Measurements from ENCODE around the gene CTNNA3. TPM values are rescaled to one million over a fixed set of nuclear protein-coding genes. Genes with fewer than 3 reads are reported as not detected.
"Not testable (repeated sequence)": the region's sequence is repeated elsewhere in the genome, so short reads cannot be mapped to it uniquely, and the experiment has no call there.

CTNNA3 gene
- total and polyA plus RNA-seq, 2 donors = 2.0 to 26.1 TPM

DNA sequence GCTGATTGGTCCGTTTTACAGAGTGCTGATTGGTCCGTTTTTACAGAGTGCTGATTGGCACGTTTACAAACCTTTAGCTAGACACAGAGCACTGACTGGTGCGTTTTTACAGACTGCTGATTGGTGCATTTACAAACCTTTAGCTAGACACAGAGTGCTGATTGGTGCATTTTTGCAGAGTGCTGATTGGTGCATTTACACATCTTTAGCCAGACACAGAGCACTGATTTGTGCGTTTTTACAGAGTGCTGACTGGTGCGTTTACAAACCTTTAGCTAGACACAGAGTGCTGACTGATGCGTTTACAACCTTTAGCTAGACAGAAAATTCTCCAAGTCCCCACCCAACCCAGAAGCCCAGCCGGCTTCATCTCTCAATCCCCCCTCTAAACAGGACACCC lies 11.9 kb downstream of the CTNNA3 start:
- not testable (repeated sequence) for DNase-seq (ENCODE audit: extremely low spot score); H3K4me1 ChIP-seq (ENCODE audit: insufficient read depth); H3K4me3 ChIP-seq (ENCODE audit: low read depth, low read length); H3K36me3 ChIP-seq (ENCODE audit: insufficient read depth); H3K27ac ChIP-seq (ENCODE audit: low read depth)
- 95% methylated on average over 8 of the region's 8 CpGs for WGBS

DNA sequence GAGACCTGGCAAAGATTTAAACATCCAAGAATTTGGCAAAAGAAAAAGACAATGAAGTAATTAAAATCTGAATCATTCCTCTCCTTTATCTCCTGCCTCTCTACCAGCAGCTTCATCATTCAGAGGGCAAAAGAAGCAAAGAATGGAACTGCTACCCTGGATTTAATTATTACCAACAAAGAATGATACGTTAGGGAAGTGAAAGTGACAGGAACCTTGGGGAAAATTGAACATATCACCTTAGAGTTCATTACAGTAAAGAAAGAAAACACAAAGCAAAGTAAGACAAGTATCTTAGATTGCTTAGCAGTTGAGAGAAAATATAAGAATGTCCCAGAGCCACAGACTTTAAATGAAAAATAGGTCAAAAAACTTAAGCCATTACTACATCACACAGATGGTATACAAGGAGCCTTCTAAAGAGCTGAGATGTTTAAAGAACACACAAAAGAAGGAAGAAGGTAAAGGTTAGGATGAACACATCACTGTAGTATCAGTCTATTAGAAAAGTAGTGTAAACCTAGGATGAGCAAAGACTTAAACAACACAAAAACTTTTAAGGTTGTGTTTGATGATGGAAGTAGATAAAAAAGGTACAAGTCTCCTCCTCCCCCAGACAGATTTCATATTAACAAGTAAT lies 17.5 kb downstream of the CTNNA3 start:
- DNase-seq (ENCODE audit: extremely low spot score) = no peak
- no peaks in the 10 kb centered on the region for H3K4me1 ChIP-seq (ENCODE audit: insufficient read depth)
- H3K36me3 ChIP-seq (ENCODE audit: insufficient read depth) = no peaks in the 10 kb centered on the region
- H3K27ac ChIP-seq (ENCODE audit: low read depth) = no peak overlapping the region
- H3K4me3 ChIP-seq (ENCODE audit: low read depth, low read length) = no peak overlapping the region
- 74% methylated on average over 1 of the region's 1 CpG for WGBS

DNA sequence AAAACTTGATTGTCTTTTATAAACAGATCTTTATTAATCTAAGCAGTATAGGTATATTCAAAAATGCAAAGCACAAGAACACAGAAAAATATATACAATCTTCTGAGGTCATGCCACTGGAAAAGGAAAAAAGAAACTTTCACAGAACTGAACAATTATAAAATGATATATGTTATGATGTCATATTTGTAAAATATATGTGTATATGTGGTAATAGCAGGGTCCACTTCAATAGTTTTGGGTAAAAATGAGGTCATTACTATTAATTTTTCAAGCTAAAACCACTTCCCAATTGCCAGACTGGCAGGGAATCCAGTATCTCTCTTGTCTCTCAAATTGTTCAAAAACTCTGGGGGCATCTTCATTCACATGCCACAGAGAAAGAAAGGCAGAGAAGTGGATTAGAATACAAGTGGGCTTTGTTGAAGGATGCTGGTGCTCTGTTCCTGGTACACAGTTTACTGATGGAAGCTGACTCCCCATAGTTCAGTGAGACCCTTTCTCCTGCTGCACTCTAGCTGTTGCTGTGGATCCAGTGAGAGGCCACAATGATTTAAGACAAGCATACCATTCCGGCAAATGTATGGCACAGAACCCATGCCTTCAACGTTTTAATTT lies 19.7 kb downstream of the CTNNA3 start:
- no peaks in the 10 kb centered on the region for H3K4me1 ChIP-seq (ENCODE audit: insufficient read depth)
- no peak for DNase-seq (ENCODE audit: extremely low spot score)
- no peak overlapping the region for H3K4me3 ChIP-seq (ENCODE audit: low read depth, low read length)
- no peaks in the 10 kb centered on the region for H3K36me3 ChIP-seq (ENCODE audit: insufficient read depth)
- H3K27ac ChIP-seq (ENCODE audit: low read depth) = no peak overlapping the region
- 55% methylated on average over 2 of the region's 2 CpGs for WGBS

DNA sequence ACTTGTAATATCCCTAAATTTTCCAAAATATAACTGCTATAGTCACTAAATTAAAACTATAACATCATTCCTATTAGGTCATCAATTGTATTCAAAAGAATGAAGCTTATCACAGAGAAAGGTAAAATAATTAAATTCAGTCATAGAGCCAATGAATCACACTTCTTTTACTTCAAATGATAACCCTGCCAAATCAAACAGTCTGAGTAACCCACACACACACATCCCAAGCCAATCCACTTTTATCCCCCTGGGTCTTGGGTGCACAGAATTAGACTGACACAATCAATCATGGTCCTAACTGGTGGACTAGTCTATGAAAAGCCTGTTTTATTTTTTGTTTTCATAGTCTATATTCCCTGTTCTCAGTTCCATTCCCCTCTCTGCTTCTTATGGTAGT lies 25.6 kb downstream of the CTNNA3 start:
- no peak overlapping the region for H3K4me3 ChIP-seq (ENCODE audit: low read depth, low read length)
- H3K4me1 ChIP-seq (ENCODE audit: insufficient read depth) = no peaks in the 10 kb centered on the region
- H3K27ac ChIP-seq (ENCODE audit: low read depth) = no peak overlapping the region
- no peak for DNase-seq (ENCODE audit: extremely low spot score)
- H3K36me3 ChIP-seq (ENCODE audit: insufficient read depth) = no peaks in the 10 kb centered on the region

DNA sequence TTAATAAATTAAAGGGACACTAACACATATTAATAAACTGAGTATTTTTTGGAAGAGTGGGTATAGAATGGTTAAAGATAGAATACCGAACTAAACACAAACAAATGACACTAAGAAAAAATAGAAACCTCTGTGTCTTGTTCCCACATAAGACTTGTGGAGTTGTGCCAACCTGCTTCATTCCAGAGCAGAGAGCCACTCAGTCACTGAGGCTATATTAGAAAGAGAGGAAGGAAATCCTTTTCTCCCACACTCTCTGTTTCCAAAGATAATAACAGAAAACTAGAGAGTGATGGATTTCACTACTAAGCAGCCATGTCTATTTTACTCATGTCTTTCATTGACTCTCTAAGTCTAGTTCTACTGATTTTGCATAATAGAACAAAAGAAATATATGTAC lies 26.0 kb downstream of the CTNNA3 start:
- no peak overlapping the region for H3K4me3 ChIP-seq (ENCODE audit: low read depth, low read length)
- no peak overlapping the region for H3K27ac ChIP-seq (ENCODE audit: low read depth)
- 15% methylated on average over 1 of the region's 1 CpG for WGBS
- H3K36me3 ChIP-seq (ENCODE audit: insufficient read depth) = no peaks in the 10 kb centered on the region
- H3K4me1 ChIP-seq (ENCODE audit: insufficient read depth) = no peaks in the 10 kb centered on the region
- DNase-seq (ENCODE audit: extremely low spot score) = no peak

DNA sequence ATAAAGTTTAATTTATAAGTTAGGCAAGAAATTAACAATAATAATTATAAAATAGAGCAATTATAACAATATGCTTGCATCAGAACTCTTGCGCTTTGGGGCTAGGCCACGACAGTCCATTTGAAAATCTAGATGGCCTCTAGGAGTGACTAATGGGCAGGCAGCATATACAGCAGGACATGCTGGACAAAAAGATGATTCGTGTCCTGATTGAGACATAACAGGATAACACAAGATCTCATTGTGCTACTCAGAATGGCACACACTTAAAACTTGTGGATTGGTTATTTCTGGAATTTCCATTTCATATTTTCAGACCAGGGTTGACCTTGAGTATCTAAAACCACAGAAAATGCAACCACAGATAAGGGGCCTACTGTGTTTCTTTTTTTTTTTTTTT lies 27.5 kb downstream of the CTNNA3 start:
- Histone ChIP-seq H3K36me3 (ENCODE audit: insufficient read depth) (no peaks in the 10 kb centered on the region), H3K4me1 (ENCODE audit: insufficient read depth) (no peaks in the 10 kb centered on the region), H3K4me3 (ENCODE audit: low read depth, low read length) (no peak overlapping the region), H3K27ac (ENCODE audit: low read depth) (no peak overlapping the region)
- 91% methylated on average over 3 of the region's 3 CpGs for WGBS
- DNase-seq (ENCODE audit: extremely low spot score) = no peak

DNA sequence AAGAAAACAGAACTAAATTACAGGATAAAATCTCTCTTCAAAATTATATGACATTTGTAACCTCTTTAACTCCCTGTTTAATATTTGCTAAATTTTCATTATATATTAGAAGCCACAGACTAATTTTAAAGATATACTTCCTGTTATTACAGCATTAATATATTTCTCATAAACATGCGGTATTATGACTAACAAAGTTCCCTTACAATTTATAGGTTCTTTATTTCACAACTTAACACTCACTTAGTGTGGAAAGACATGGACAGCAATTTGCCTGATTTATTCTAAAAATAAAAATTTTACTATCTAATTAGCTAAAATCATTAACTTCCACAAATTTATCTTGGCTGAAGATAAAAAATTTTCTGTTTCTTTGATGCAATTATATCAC lies 29.0 kb downstream of the CTNNA3 start:
- 93% methylated on average over 1 of the region's 1 CpG for WGBS
- Histone ChIP-seq H3K36me3 (ENCODE audit: insufficient read depth) (no peaks in the 10 kb centered on the region), H3K4me1 (ENCODE audit: insufficient read depth) (no peaks in the 10 kb centered on the region), H3K27ac (ENCODE audit: low read depth) (no peak overlapping the region), H3K4me3 (ENCODE audit: low read depth, low read length) (no peak overlapping the region)
- no peak for DNase-seq (ENCODE audit: extremely low spot score)

DNA sequence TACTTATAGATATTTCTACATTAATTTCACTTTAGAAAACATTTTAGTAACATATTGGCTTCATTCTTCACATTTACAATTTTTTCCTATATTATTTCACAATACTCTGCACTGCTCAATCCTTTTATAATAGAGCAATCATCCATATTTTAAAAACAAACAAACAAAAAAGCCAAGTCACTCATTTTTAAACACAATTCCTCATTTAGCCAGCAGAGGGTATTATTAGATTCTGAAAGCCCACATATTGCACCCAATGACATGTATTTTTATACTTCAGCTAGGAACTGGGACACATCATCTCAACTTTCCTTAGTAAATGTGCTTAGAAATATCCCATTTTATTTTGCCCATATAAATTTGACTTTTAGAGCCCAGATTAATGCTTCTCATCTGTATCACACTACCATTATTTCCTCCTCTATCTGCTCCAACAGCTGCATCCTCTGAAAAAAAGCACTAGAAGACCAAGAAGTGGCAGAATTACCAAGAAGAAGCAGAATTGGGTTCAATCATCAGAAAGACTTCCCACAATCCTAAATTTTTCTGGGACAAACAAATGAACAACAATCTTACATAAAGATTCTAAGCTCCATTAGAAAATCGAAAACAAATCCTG lies 29.5 kb downstream of the CTNNA3 start:
- DNase-seq (ENCODE audit: extremely low spot score) = no peak
- Histone ChIP-seq H3K36me3 (ENCODE audit: insufficient read depth) (no peaks in the 10 kb centered on the region), H3K27ac (ENCODE audit: low read depth) (no peak overlapping the region), H3K4me3 (ENCODE audit: low read depth, low read length) (no peak overlapping the region), H3K4me1 (ENCODE audit: insufficient read depth) (no peaks in the 10 kb centered on the region)
- WGBS = 95% methylated on average over 1 of the region's 1 CpG

DNA sequence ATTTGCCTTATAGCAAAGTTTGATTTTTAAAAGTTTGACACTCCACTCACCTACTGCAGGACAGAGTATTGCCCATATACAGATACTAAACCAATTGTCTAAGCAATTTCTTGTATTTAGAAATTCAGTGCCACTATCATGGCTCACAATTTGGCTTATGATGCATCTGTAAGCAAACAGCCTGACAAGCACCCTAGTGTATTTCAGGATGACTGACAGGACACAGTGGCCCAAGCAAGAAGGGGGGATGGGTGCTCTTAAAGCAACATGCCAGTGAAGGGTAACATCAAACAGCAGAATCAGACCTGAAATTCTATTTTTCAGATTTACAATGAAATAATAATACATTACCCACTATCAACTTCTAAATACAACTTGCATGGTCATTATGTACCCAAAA lies 30.5 kb downstream of the CTNNA3 start:
- no peak for DNase-seq (ENCODE audit: extremely low spot score)
- H3K4me1 ChIP-seq (ENCODE audit: insufficient read depth) = no peaks in the 10 kb centered on the region
- H3K4me3 ChIP-seq (ENCODE audit: low read depth, low read length) = no peak overlapping the region
- no peak overlapping the region for H3K27ac ChIP-seq (ENCODE audit: low read depth)
- H3K36me3 ChIP-seq (ENCODE audit: insufficient read depth) = no peaks in the 10 kb centered on the region

DNA sequence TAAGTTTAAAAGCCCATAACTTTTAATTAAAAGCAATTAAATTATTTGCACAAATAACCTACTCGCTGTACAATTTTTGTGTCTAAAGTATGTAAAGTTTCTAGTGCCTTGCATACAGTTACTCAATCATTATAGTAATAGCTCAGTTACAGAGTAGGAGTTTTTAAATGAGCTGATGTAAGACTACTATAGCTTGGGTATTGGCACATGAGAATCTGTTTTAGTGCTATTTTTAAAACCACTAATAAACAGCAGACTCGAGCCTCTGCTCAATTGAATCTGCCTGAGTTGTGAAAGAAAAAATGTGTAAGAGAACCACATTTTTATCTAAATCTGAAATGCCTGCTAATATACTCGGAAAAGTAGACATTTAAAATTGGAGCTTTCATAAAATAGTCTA lies 31.1 kb downstream of the CTNNA3 start:
- 52% methylated on average over 3 of the region's 3 CpGs for WGBS
- Histone ChIP-seq H3K36me3 (ENCODE audit: insufficient read depth) (no peaks in the 10 kb centered on the region), H3K4me1 (ENCODE audit: insufficient read depth) (no peaks in the 10 kb centered on the region), H3K4me3 (ENCODE audit: low read depth, low read length) (no peak overlapping the region), H3K27ac (ENCODE audit: low read depth) (no peak overlapping the region)
- DNase-seq (ENCODE audit: extremely low spot score) = no peak

DNA sequence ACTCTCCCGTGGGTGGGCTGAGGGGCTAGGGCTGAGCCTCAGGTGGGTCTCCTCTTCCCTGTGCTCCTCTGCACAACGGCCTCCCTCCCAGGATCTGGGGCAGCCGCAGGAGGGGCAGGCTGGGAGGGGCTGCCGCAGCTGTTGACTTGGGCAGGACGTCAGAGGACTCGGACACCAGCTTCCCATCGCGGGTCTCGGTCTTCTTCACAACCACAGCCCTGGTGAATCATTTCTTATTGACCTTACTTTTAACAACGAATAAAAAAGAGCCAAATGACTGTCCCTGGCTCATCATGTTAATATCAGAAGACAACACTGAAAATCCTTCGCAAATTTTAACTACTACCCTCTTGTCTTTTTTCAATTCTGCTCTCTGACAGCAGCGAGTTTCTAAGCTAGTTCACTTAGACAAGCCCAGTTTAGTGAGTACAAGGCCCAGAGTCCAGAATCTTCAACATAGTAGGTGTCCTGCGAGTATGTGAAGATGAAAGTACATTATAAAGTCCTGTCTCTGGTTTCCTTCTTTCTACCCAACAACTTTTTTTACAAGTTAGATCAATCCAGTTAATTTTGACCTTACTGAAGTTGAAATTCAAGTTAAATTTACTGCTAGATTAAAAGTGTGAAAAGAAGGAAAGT lies 32.4 kb downstream of the CTNNA3 start:
- Histone ChIP-seq H3K4me1 (ENCODE audit: insufficient read depth) (no peaks in the 10 kb centered on the region), H3K36me3 (ENCODE audit: insufficient read depth) (no peaks in the 10 kb centered on the region), H3K27ac (ENCODE audit: low read depth) (no peak overlapping the region), H3K4me3 (ENCODE audit: low read depth, low read length) (no peak overlapping the region)
- no peak for DNase-seq (ENCODE audit: extremely low spot score)
- WGBS = 68% methylated on average over 13 of the region's 13 CpGs

DNA sequence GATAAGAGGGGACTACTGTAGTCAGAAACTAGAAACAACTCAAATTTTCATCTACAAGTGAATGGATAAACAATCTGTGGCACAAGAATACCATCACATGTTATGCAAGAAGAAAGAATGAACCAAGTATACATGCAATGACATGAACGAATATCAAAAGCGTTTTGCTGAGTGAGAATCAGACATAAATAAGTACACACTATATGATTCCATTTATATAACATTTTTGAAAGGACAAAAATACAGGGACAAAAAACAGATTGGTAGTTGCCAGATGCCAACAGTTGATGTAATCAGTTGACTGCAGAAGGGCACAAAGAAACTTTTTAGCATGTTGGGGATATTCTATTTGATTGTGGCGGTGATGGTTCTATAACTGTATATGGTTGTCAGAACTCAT lies 33.6 kb downstream of the CTNNA3 start:
- no peaks in the 10 kb centered on the region for H3K36me3 ChIP-seq (ENCODE audit: insufficient read depth)
- 89% methylated on average over 3 of the region's 3 CpGs for WGBS
- H3K4me3 ChIP-seq (ENCODE audit: low read depth, low read length) = no peak overlapping the region
- H3K4me1 ChIP-seq (ENCODE audit: insufficient read depth) = no peaks in the 10 kb centered on the region
- no peak overlapping the region for H3K27ac ChIP-seq (ENCODE audit: low read depth)
- no peak for DNase-seq (ENCODE audit: extremely low spot score)

DNA sequence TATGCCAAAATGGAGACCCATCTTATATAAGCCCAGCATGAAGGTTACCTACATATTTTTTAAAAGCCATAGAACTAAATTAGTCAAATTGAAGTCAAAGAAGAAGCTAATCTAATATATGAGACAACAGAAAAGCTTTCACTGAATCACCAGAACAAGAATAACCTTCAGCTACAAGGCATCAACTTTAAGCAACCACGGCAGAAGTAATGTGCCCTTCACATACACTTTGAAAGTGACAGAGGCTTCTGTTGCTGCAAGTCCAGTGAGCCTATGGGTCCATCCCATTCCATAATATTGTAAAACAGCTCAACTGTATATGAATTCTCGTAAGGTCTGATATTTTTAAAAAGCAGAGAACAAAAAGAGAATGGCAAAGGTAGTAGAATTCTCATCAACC lies 36.5 kb downstream of the CTNNA3 start:
- H3K27ac ChIP-seq (ENCODE audit: low read depth) = no peak overlapping the region
- no peak overlapping the region for H3K4me3 ChIP-seq (ENCODE audit: low read depth, low read length)
- no peak for DNase-seq (ENCODE audit: extremely low spot score)
- H3K4me1 ChIP-seq (ENCODE audit: insufficient read depth) = no peaks in the 10 kb centered on the region
- WGBS = 89% methylated on average over 2 of the region's 2 CpGs
- H3K36me3 ChIP-seq (ENCODE audit: insufficient read depth) = no peaks in the 10 kb centered on the region

DNA sequence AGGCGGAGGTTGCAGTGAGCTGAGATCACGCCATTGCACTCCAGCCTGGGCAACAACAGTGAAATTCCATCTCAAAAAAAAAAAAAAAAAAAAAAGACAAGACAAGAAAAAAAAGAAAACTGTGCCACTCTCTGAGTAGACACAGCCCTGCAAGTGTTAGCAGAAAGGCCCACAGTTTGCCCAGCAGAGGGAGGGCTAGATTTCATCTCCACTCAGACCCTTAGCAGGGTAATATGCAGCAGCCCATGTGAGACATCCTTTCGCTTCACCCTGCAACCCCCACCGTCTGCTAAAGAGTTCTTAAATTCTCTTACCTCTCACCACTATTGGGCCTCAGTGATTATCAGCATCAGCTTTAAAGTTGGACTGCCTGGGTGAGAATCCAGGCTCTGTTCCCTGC lies 38.2 kb downstream of the CTNNA3 start:
- 84% methylated on average over 4 of the region's 4 CpGs for WGBS

More for the DNA sequence above, 38.2 kb downstream of the CTNNA3 start:
- H3K4me1 ChIP-seq (ENCODE audit: insufficient read depth) = no peaks in the 10 kb centered on the region
- H3K36me3 ChIP-seq (ENCODE audit: insufficient read depth) = no peaks in the 10 kb centered on the region
- H3K27ac ChIP-seq (ENCODE audit: low read depth) = no peak overlapping the region
- no peak overlapping the region for H3K4me3 ChIP-seq (ENCODE audit: low read depth, low read length)
- no peak for DNase-seq (ENCODE audit: extremely low spot score)

Data from urinary bladder (tissue), 4 donors.